PC-3 (cell line): Measurements from ENCODE around the gene TTC39A. TPM values are rescaled to one million over a fixed set of nuclear protein-coding genes. Genes with fewer than 3 reads are reported as not detected.

Experiments used
- ATAC-seq: fragments of 200-7000 bp; cut with Tn5 transposase; 2 replicates; pipeline ENCODE4 v1.9.1; 2020; ENCODE audit warnings: mild to moderate bottlenecking, moderate library complexity
- BruUV-seq: library from RNA; stranded (reverse); fragments of 400-500 nt; replicated peaks from 2 replicates; lab custom pipeline; 2021; lab: Mats Ljungman, UMichigan
- CTCF ChIA-PET: fragments of 300-600 bp; sonication (Branson Sonifier 250); formaldehyde crosslinking; loops from one replicate; lab custom pipeline; 2022; ENCODE audit warnings: antibody characterized with exemption; lab: Charles Lee
- POLR2A ChIA-PET: fragments of 300-600 bp; sonication (Branson Sonifier 250); formaldehyde crosslinking; loops from one replicate; lab custom pipeline; 2022; ENCODE audit warnings: antibody characterized with exemption; ENCODE audit not compliant: unreplicated experiment; lab: Charles Lee
- DNase-seq: peaks from one replicate; pipeline ENCODE4 v3.0.0-alpha.2; 2015
- H2AFZ ChIP-seq: fragments of 300-600 bp; sonication (generic); 2 replicates; pipeline ENCODE4 v1.6.0; 2016; ENCODE audit warnings: antibody characterized with exemption, low read length
- H3F3A ChIP-seq: fragments of 300-600 bp; sonication (generic); one replicate; pipeline ENCODE4 v1.6.0; 2017; ENCODE audit warnings: antibody characterized with exemption, low read length, control low read depth, mild to moderate bottlenecking; ENCODE audit not compliant: unreplicated experiment
- H3K27ac ChIP-seq: fragments of 300-600 bp; sonication (generic); 2 replicates; pipeline ENCODE4 v1.5.1; 2016; ENCODE audit warnings: mild to moderate bottlenecking, low read length
- H3K27me3 ChIP-seq: fragments of 300-600 bp; sonication (generic); 2 replicates; pipeline ENCODE4 v1.6.1; 2016; ENCODE audit warnings: low read length, mixed read lengths
- H3K36me3 ChIP-seq: fragments of 300-600 bp; sonication (generic); 2 replicates; pipeline ENCODE4 v1.6.1; 2016; ENCODE audit warnings: low read depth, mixed run types, low read length, mixed read lengths
- H3K4me1 ChIP-seq: fragments of 300-600 bp; sonication (generic); 2 replicates; pipeline ENCODE4 v1.5.1; 2016; ENCODE audit warnings: low read length; ENCODE audit not compliant: insufficient read depth
- H3K4me2 ChIP-seq: fragments of 300-600 bp; sonication (generic); 2 replicates; pipeline ENCODE4 v1.6.0; 2016; ENCODE audit warnings: low read length
- H3K4me3 ChIP-seq: fragments of 300-600 bp; sonication (generic); 2 replicates; pipeline ENCODE4 v1.5.1; 2016; ENCODE audit warnings: mild to moderate bottlenecking, low read length, mixed read lengths
- H3K79me2 ChIP-seq: fragments of 300-600 bp; sonication (generic); 2 replicates; pipeline ENCODE4 v1.6.1; 2017; ENCODE audit warnings: low read length, mixed read lengths
- H3K9ac ChIP-seq: fragments of 300-600 bp; sonication (generic); 2 replicates; pipeline ENCODE4 v1.6.0; 2016; ENCODE audit warnings: mild to moderate bottlenecking, low read length
- H3K9me2 ChIP-seq: fragments of 300-600 bp; sonication (generic); replicated peaks from 2 replicates; pipeline ENCODE4 v1.6.1; 2016; ENCODE audit warnings: mixed run types, low read length, mixed read lengths
- H3K9me3 ChIP-seq: fragments of 300-600 bp; sonication (generic); 2 replicates; pipeline ENCODE4 v1.6.1; 2016; ENCODE audit warnings: low read length, mixed read lengths
- H4K20me1 ChIP-seq: fragments of 300-600 bp; sonication (generic); 2 replicates; pipeline ENCODE4 v1.6.1; 2016; ENCODE audit warnings: low read length, mixed read lengths
- EZH2 ChIP-seq: fragments of 300-600 bp; sonication (generic); IDR thresholded peaks from one replicate; pipeline ENCODE4 v1.6.1; 2017; ENCODE audit warnings: antibody characterized with exemption, mild to moderate bottlenecking, low read length; ENCODE audit not compliant: unreplicated experiment
- EZH2phosphoT487 ChIP-seq: fragments of 300-600 bp; sonication (generic); IDR thresholded peaks from 2 replicates; pipeline ENCODE4 v1.6.1; 2018; ENCODE audit warnings: mild to moderate bottlenecking, antibody characterized with exemption, low read length, borderline replicate concordance
- intact Hi-C: fragments of 100-400 bp; cut with micrococcal nuclease; formaldehyde crosslinking; loops from 2 replicates; pipeline ENCODE4 v1.9.0; 2023
- total RNA-seq: library from RNA; depleted of rRNA; stranded (reverse); fragments of >200 nt; gene quantifications from 2 replicates; pipeline ENCODE4 v1.2.3, GENCODE V29; 2014
- TF ChIP-seq, protein P1 (sequence below): fragments of 300-600 bp; sonication (generic); conservative IDR thresholded peaks from 2 replicates; pipeline ENCODE4 v1.5.1; 2017; ENCODE audit warnings: antibody characterized with exemption, low read depth, mild to moderate bottlenecking, low read length

The TTC39A gene
- total RNA-seq, 1 experiment from 2014 or later = 11.1 TPM

DNA sequence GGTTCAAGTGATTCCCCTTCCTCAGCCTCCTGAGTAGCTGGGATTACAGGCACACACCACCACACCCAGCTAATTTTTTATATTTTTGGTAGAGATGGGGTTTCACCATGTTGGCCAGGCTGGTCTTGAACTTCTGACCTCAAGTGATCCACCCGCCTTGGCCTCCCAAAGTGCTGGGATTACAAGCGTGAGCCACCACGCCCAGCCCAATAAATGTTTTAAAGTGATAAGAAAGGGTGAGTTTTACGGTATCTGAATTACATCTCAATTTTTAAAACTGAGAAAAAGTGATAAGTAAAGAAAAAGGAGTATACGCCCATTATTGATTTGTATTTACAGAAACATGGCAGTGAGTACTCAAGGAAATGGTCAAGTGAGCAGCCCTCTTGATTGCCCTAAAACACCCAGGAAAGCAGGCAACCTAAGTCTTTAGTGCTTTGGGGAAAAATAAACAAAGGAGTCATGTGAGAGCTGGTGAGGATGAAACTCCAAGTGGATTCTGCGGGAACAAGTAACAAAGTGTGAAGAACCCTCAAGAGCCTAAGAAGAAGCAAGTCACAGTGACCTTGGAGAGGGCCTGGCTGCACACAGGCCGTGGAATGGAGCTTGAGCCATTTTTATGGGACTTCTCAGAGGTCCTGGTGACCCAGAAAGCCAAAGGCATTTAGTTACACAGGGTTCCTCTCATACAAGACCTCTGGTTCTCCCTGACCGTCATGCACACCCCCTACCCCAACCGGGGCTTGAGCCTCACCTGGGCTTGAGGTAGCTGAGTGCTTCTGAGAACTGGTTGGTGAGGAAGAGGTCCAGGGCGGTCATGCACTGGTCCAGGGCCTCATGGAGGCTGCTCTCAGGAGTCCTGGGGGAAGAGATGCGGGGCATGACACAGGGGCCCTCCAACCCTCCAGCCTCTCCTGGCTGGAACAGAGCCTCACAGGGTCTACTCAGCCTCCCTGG, 9.1 kb downstream of the TTC39A start:
- no peaks in the 10 kb centered on the region for H3K9me2 ChIP-seq
- H3K36me3 ChIP-seq = no peaks in the 10 kb centered on the region
- no peak overlapping the region for H2AFZ ChIP-seq
- no peaks in the 10 kb centered on the region for H3K79me2 ChIP-seq
- DNase-seq (no peak), ATAC-seq (no peak)
- H3K4me3 ChIP-seq = no peak overlapping the region
- no peaks in the 10 kb centered on the region for H3F3A ChIP-seq
- TF ChIP-seq EZH2phosphoT487 (no peak), EZH2 (no peak)
- TF ChIP-seq, protein P1, sequence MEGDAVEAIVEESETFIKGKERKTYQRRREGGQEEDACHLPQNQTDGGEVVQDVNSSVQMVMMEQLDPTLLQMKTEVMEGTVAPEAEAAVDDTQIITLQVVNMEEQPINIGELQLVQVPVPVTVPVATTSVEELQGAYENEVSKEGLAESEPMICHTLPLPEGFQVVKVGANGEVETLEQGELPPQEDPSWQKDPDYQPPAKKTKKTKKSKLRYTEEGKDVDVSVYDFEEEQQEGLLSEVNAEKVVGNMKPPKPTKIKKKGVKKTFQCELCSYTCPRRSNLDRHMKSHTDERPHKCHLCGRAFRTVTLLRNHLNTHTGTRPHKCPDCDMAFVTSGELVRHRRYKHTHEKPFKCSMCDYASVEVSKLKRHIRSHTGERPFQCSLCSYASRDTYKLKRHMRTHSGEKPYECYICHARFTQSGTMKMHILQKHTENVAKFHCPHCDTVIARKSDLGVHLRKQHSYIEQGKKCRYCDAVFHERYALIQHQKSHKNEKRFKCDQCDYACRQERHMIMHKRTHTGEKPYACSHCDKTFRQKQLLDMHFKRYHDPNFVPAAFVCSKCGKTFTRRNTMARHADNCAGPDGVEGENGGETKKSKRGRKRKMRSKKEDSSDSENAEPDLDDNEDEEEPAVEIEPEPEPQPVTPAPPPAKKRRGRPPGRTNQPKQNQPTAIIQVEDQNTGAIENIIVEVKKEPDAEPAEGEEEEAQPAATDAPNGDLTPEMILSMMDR = no peak
- H3K27ac ChIP-seq = no peak overlapping the region
- no peaks in the 10 kb centered on the region for H3K4me1 ChIP-seq
- no peaks in the 10 kb centered on the region for H3K27me3 ChIP-seq
- no peaks in the 10 kb centered on the region for H4K20me1 ChIP-seq
- CTCF ChIA-PET = no interaction called here
- POLR2A ChIA-PET = interaction anchor here (0.6 to 0.7 kb wide), 2 partner anchors 153 to 250 kb away, joined by 3 to 17 read pairs; no protein-coding TSS in a partner anchor
- intact Hi-C loops = no loop called here
- no peak overlapping the region for H3K4me2 ChIP-seq
- H3K9ac ChIP-seq = no peak overlapping the region
- BruUV-seq = no TSS peak
- no peaks in the 10 kb centered on the region for H3K9me3 ChIP-seq

DNA sequence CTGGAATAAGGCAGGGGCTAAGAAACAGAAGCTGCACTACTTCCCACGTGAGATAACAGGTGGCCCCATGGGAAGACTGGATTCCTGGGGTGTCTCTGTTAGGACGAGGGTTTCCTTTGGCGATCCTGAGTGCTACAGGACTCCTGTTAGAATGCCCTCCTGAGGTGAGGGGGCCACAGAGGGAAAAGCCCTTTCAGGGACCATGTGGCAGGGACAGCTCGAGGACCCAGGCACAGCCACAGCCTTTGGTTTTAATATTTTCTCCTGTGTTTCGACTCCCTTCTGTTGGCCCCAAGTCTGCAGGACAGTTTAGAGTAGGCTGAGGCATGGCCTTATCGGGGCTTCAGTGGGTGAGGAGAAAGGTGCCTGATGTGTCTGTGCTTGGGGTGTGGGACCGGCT, 12.6 kb downstream of the TTC39A start:
- H3K9ac ChIP-seq = no peak overlapping the region
- ChIA-PET CTCF (no interaction called here), POLR2A (no interaction called here)
- H2AFZ ChIP-seq = no peak overlapping the region
- H3K4me2 ChIP-seq = no peak overlapping the region
- no peaks in the 10 kb centered on the region for H3F3A ChIP-seq
- H4K20me1 ChIP-seq = no peaks in the 10 kb centered on the region
- no peak for ATAC-seq
- intact Hi-C loops = no loop called here
- H3K79me2 ChIP-seq = no peaks in the 10 kb centered on the region
- H3K9me2 ChIP-seq = no peaks in the 10 kb centered on the region
- DNase-seq = no peak
- no peaks in the 10 kb centered on the region for H3K9me3 ChIP-seq
- no peak for TF ChIP-seq EZH2phosphoT487
- TF ChIP-seq, protein P1 = no peak
- H3K4me3 ChIP-seq = no peak overlapping the region
- no peaks in the 10 kb centered on the region for H3K36me3 ChIP-seq
- BruUV-seq = no TSS peak
- no peak overlapping the region for H3K27ac ChIP-seq
- H3K27me3 ChIP-seq = no peaks in the 10 kb centered on the region
- peaks cover 25% of the 10 kb centered on the region for H3K4me1 ChIP-seq

DNA sequence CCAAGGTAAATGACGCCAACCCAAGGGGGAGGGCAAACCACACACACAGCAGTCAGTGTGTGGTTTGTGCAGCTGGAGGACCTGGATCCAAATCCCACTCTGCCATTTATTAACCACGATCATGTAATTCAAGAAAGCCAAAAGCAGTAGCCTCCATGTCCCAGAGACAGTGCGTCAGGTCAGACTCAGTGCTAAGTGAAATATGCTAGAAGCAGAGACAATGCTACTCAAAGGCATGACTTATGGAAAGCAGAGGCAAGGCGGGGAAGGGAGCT, 13.6 kb downstream of the TTC39A start:
- DNase-seq (no peak), ATAC-seq (no peak)
- BruUV-seq = no TSS peak
- no peak overlapping the region for H2AFZ ChIP-seq
- no peak overlapping the region for H3K9ac ChIP-seq
- TF ChIP-seq EZH2phosphoT487 = no peak
- no peak for TF ChIP-seq EZH2
- TF ChIP-seq, protein P1 = no peak
- H3K4me1 ChIP-seq = peaks cover 25% of the 10 kb centered on the region
- H3K27ac ChIP-seq = no peak overlapping the region
- intact Hi-C loops = no loop called here
- H3K9me2 ChIP-seq = no peaks in the 10 kb centered on the region
- no peaks in the 10 kb centered on the region for H4K20me1 ChIP-seq
- H3K9me3 ChIP-seq = no peaks in the 10 kb centered on the region
- CTCF ChIA-PET = no interaction called here
- POLR2A ChIA-PET = no interaction called here
- H3K36me3 ChIP-seq = no peaks in the 10 kb centered on the region
- H3K4me3 ChIP-seq = no peak overlapping the region
- H3K27me3 ChIP-seq = no peaks in the 10 kb centered on the region
- no peaks in the 10 kb centered on the region for H3K79me2 ChIP-seq
- H3K4me2 ChIP-seq = no peak overlapping the region
- no peaks in the 10 kb centered on the region for H3F3A ChIP-seq
